ENCODE data around the gene EWSR1.

The EWSR1 gene

DNA sequence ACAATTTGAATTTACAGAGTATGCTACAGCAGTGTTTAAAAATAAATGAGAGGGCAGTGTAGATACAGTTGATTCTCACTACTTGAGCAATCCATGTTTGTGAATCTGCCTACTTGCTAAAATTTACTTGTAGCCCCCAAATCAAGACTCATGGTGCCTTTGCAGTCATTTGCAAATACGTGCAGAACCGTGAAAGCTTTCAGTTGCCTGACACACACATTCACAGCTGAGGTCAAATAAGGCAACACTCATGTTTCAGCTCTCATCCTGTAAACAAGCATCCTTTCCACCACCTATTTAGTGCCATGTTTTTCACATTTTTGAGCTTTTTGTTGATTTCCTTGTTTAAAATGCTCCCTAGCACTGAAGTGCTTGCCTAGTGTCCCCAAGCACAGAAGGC is 80.0 kb downstream of the EWSR1 start:
- no peak for DNase-seq
- Mint-ChIP-seq H3K4me3 (no peak overlapping the region), H3K27me3 (no peaks in the 10 kb centered on the region), H3K9me3 (no peaks in the 10 kb centered on the region), H3K4me1 (ENCODE audit: low read depth) (peaks cover 4% of the 10 kb centered on the region), H3K36me3 (ENCODE audit: low read depth) (peaks cover 97% of the 10 kb centered on the region), H3K27ac (no peak overlapping the region)

DNA sequence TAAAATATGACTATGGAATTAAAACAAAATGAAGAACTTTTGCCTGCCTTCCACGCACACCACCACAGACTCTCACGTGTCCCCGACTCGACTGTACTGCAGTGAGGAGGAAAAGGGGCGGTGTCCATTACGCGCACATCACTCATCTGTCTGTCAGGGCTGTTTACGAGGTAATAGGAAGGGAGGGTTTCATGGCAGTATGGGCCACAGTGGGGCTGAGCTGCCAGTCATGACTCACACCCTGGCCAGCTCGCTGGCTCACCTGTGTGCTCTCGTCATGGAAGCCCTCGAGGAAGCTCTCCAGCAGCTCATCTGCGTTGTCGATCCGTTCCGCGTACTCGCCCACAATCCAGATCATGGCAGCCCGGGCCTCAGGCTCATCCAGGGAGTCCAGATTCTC is 80.9 kb downstream of the EWSR1 start:
- peaks cover 97% of the 10 kb centered on the region for H3K36me3 Mint-ChIP-seq (ENCODE audit: low read depth)
- no peak for DNase-seq
- no peak overlapping the region for H3K4me3 Mint-ChIP-seq
- no peaks in the 10 kb centered on the region for H3K9me3 Mint-ChIP-seq
- peak overlapping the region; percentile 18 for H3K27ac Mint-ChIP-seq
- no peaks in the 10 kb centered on the region for H3K27me3 Mint-ChIP-seq
- peaks cover 3% of the 10 kb centered on the region for H3K4me1 Mint-ChIP-seq (ENCODE audit: low read depth)

Data from activated T-cell treated with anti-CD3 and anti-CD28 coated beads, Interleukin-2, amount 50 U/mL, for 24 hours (primary cell).